HG03159 (cell line): ENCODE measurements around the gene ARHGAP31.
A peak's percentile ranks its signal among the peaks of the same experiment; 100 is the strongest.
"Not testable (repeated sequence)": the region's sequence is repeated elsewhere in the genome, so short reads cannot be mapped to it uniquely, and the experiment has no call there.

Source experiments
- ATAC-seq: cut with Tn5 transposase; IDR thresholded peaks from one replicate; pipeline ENCODE4 v1.9.1; 2021; ENCODE audit warnings: mild to moderate bottlenecking, moderate library complexity; ENCODE audit not compliant: unreplicated experiment

ARHGAP31 gene

GRCh38 chr3:119293105-119293870 lies 895 bp upstream of the ARHGAP31 start:
- no peak for ATAC-seq

- ATAC-seq, result peak; percentile 33
Measured at GRCh38 chr3:119294696-119295671, 801 bp downstream of the ARHGAP31 start.

- no peak for ATAC-seq
Measured at GRCh38 chr3:119295816-119296726, 1.9 kb downstream of the ARHGAP31 start.

GRCh38 chr3:119296727-119297122 lies 2.5 kb downstream of the ARHGAP31 start:
- no peak for ATAC-seq

GRCh38 chr3:119297169-119297568 lies 3.0 kb downstream of the ARHGAP31 start:
- no peak for ATAC-seq

GRCh38 chr3:119298565-119298941 lies 4.4 kb downstream of the ARHGAP31 start:
- no peak for ATAC-seq

GRCh38 chr3:119300991-119301391 lies 6.8 kb downstream of the ARHGAP31 start:
- no peak for ATAC-seq

GRCh38 chr3:119301662-119302061 lies 7.5 kb downstream of the ARHGAP31 start:
- no peak for ATAC-seq

- peak; percentile 68 for ATAC-seq
Measured at GRCh38 chr3:119302697-119303551, 8.7 kb downstream of the ARHGAP31 start.

- no peak for ATAC-seq
Measured at GRCh38 chr3:119304201-119304713, 10.1 kb downstream of the ARHGAP31 start.

GRCh38 chr3:119305286-119305685 lies 11.1 kb downstream of the ARHGAP31 start:
- ATAC-seq, result no peak

GRCh38 chr3:119306378-119306777 lies 12.2 kb downstream of the ARHGAP31 start:
- not testable (repeated sequence) for ATAC-seq

- ATAC-seq, result no peak
Measured at GRCh38 chr3:119308355-119308754, 14.2 kb downstream of the ARHGAP31 start.

GRCh38 chr3:119309591-119309990 lies 15.4 kb downstream of the ARHGAP31 start:
- no peak for ATAC-seq

- ATAC-seq, result no peak
Measured at GRCh38 chr3:119310071-119310470, 15.9 kb downstream of the ARHGAP31 start.

GRCh38 chr3:119311081-119311925 lies 17.1 kb downstream of the ARHGAP31 start:
- no peak for ATAC-seq

GRCh38 chr3:119313461-119313860 lies 19.3 kb downstream of the ARHGAP31 start:
- no peak for ATAC-seq

- ATAC-seq, result no peak
Measured at GRCh38 chr3:119314821-119315220, 20.6 kb downstream of the ARHGAP31 start.
